HEK293 (cell line): ENCODE measurements around the gene ADAMTSL2.

Experiments used
- CTCF ChIA-PET: fragments of 350-600 bp; formaldehyde crosslinking; extraction: SDS; loops from one replicate; lab custom pipeline; 2021; ENCODE audit warnings: antibody characterized with exemption; lab: Yijun Ruan, JAX
- POLR2A ChIA-PET: fragments of 300-600 bp; formaldehyde crosslinking; extraction: SDS; loops from one replicate; lab custom pipeline; 2020; ENCODE audit warnings: antibody characterized with exemption, inconsistent platforms; lab: Yijun Ruan, JAX
- H3K27ac ChIP-seq: fragments of 200-500 bp; sonication (Bioruptor generic); 2 replicates; pipeline ENCODE4 v1.5.1; 2014; ENCODE audit warnings: low read depth, low read length, control low read depth, inconsistent platforms; ENCODE audit errors: extremely low read depth
- H3K36me3 ChIP-seq, 2 experiments: fragments of 200-500 bp in 1 of 2; sonication (Bioruptor generic) in 1 of 2; 1 replicate in 1 of 2; 2 replicates in 1 of 2; pipeline ENCODE4 v1.5.1; 2014 to 2017; ENCODE audit warnings: inconsistent platforms in 2 of 2, low read length in 2 of 2; ENCODE audit not compliant: control insufficient read depth in 2 of 2, insufficient read depth in 1 of 2
- H3K4me1 ChIP-seq: fragments of 200-500 bp; sonication (Bioruptor generic); 2 replicates; pipeline ENCODE4 v1.5.1; 2014; ENCODE audit warnings: mild to moderate bottlenecking, low read length, inconsistent platforms; ENCODE audit not compliant: control insufficient read depth, insufficient read depth
- H3K4me3 ChIP-seq: 2 replicates; pipeline ENCODE4 v1.5.1; 2011; ENCODE audit warnings: low read depth, mild to moderate bottlenecking, control low read depth, low read length, moderate library complexity
- H3K9me3 ChIP-seq: fragments of 200-500 bp; sonication (Bioruptor generic); 2 replicates; pipeline ENCODE4 v1.5.1; 2014; ENCODE audit warnings: low read depth, low read length, inconsistent platforms; ENCODE audit not compliant: control insufficient read depth, insufficient read depth
- GLIS1 ChIP-seq: fragments of 450-650 bp; formaldehyde crosslinking; IDR thresholded peaks from 2 replicates; pipeline ENCODE4 v1.5.1; 2016; ENCODE audit warnings: missing biosample characterization, missing genetic modification characterization
- HOXD13 ChIP-seq: sonication (generic); formaldehyde crosslinking; IDR thresholded peaks from 2 replicates; pipeline ENCODE4 v1.8.0; 2022; ENCODE audit warnings: missing genetic modification reagents, borderline replicate concordance
- SP7 ChIP-seq: fragments of 450-650 bp; formaldehyde crosslinking; IDR thresholded peaks from 2 replicates; pipeline ENCODE4 v1.5.1; 2016; ENCODE audit warnings: missing biosample characterization, missing genetic modification characterization
- ZBTB20 ChIP-seq: fragments of 450-650 bp; formaldehyde crosslinking; IDR thresholded peaks from 2 replicates; pipeline ENCODE4 v1.5.1; 2016; ENCODE audit warnings: missing biosample characterization, missing genetic modification characterization
- ZBTB8A ChIP-seq: fragments of 450-650 bp; formaldehyde crosslinking; IDR thresholded peaks from 2 replicates; pipeline ENCODE4 v1.5.1; 2016; ENCODE audit warnings: missing biosample characterization, missing genetic modification characterization
- ZFHX2 ChIP-seq: fragments of 450-650 bp; formaldehyde crosslinking; conservative IDR thresholded peaks from 2 replicates; pipeline ENCODE4 v1.5.1; 2016; ENCODE audit warnings: missing biosample characterization, missing genetic modification characterization
- ZIC2 ChIP-seq: fragments of 450-650 bp; formaldehyde crosslinking; IDR thresholded peaks from 2 replicates; pipeline ENCODE4 v1.5.1; 2016; ENCODE audit warnings: missing biosample characterization, missing genetic modification characterization
- ZNF133 ChIP-seq: fragments of 450-650 bp; formaldehyde crosslinking; IDR thresholded peaks from 2 replicates; pipeline ENCODE4 v1.5.1; 2016; ENCODE audit warnings: missing biosample characterization, missing genetic modification characterization
- ZNF169 ChIP-seq: fragments of 450-650 bp; formaldehyde crosslinking; IDR thresholded peaks from 2 replicates; pipeline ENCODE4 v1.5.1; 2016; ENCODE audit warnings: missing biosample characterization, missing genetic modification characterization
- ZNF366 ChIP-seq: fragments of 450-650 bp; formaldehyde crosslinking; conservative IDR thresholded peaks from 2 replicates; pipeline ENCODE4 v1.5.1; 2016; ENCODE audit warnings: missing biosample characterization, missing genetic modification characterization
- ZNF394 ChIP-seq: fragments of 450-650 bp; formaldehyde crosslinking; IDR thresholded peaks from 2 replicates; pipeline ENCODE4 v1.5.1; 2016; ENCODE audit warnings: missing biosample characterization, missing genetic modification characterization, mild to moderate bottlenecking, moderate library complexity, borderline replicate concordance
- ZNF501 ChIP-seq: fragments of 450-650 bp; formaldehyde crosslinking; IDR thresholded peaks from 2 replicates; pipeline ENCODE4 v1.5.1; 2016; ENCODE audit warnings: missing biosample characterization, missing genetic modification characterization
- ZNF596 ChIP-seq: fragments of 450-650 bp; IDR thresholded peaks from 2 replicates; pipeline ENCODE4 v1.5.0; 2018; ENCODE audit warnings: missing biosample characterization, mild to moderate bottlenecking, missing genetic modification characterization, moderate library complexity
- ZNF600 ChIP-seq: fragments of 450-650 bp; formaldehyde crosslinking; IDR thresholded peaks from 2 replicates; pipeline ENCODE4 v1.5.1; 2016; ENCODE audit warnings: missing biosample characterization, missing genetic modification characterization
- ZSCAN30 ChIP-seq: fragments of 450-650 bp; IDR thresholded peaks from 2 replicates; pipeline ENCODE4 v1.5.1; 2018; ENCODE audit warnings: missing biosample characterization, mild to moderate bottlenecking, missing genetic modification characterization, moderate library complexity
- TF ChIP-seq, protein P1 (sequence below): fragments of 450-650 bp; formaldehyde crosslinking; IDR thresholded peaks from 2 replicates; pipeline ENCODE4 v1.5.1; 2016; ENCODE audit warnings: missing biosample characterization, missing genetic modification characterization
- TF ChIP-seq, protein P2 (sequence below): fragments of 450-650 bp; formaldehyde crosslinking; IDR thresholded peaks from 2 replicates; pipeline ENCODE4; 2016; ENCODE audit warnings: missing biosample characterization, missing genetic modification characterization

ADAMTSL2 gene

DNA sequence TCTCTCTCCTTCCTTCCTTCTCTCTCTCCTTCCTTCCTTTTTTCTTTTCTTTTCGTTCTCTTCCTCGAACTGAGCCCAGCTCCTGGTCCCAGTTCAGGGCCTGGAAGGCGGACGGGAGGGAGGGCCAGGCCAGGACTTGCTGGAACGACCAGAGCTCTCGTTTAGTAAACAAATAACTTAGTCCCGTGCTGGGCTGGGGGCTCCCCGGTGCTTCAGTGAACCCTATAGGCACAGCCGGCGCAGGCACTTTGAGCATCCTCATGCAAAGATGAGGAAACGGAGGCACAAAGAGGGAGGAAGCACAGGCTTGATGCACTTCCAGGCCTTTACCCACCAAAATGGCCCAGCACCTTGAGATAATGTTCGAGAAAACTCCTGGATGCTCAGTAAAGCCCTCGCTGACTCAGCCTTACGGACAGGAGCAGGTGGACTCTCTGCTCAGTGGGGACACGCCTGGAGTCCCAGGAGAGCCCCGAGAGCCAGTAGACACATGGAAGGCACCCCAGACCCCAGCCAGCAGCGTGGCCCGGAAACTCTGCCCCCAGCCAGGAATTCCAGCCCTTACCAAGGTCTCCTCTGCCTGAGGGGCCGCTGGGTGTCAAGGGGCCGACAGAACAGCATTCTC, 55.8 kb downstream of the ADAMTSL2 start:
- ChIA-PET CTCF (interaction anchor here (0.6 to 1.7 kb wide), 8 partner anchors 10 to 153 kb away, joined by 3 to 6 read pairs (median 4); partner anchors contain the start of gene ADAMTSL2), POLR2A (no interaction called here)
- TF ChIP-seq ZNF366 (tag by site-specific recombination) = 0 out of 2 replicates have a peak, but pooled peaks have one; percentile 18
- no peak for TF ChIP-seq ZBTB8A (tag by site-specific recombination)
- TF ChIP-seq ZNF600 (tag by site-specific recombination) = no peak
- TF ChIP-seq, all 188 proteins: peak for 1

DNA sequence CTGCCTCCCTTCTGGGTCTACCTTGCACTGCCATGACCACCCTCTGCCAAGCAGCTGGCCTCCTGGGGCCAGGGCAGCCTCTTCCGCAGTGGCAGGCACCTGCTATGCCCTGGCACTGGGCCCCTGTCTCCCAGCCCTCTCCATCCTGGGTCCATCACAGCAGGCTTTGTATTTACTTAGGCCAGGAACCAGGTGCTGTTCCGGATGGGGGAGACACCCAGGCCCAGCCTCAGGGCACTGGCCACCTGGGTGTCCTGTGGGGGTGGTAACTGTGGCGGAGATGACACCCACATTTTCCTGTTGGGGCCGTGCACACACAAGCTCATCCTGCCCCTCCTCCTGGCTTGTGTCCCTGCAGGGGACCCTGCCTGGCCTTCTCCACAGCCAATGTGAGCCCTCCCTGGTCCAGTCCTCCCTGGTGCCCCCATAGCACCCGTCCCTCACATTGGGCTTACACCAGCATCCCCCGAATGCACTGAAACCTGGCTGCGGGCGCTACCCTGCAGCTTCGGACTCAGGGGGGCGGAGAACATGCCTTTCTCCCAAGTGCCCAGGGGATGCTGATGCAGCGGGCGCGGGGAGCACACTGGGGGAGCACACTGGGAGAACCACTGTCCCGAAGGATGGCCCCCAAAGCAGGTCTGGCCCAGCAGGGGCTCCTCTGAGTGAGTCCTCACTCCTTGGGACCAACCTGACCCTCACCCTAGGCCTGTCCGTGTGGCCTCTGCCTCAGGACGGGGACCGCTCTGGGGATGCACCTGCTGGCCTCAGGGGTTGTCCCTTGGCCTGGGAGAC, 56.8 kb downstream of the ADAMTSL2 start:
- no peaks in the 10 kb centered on the region for H3K4me1 ChIP-seq
- H3K36me3 ChIP-seq = no peaks in the 10 kb centered on the region
- ChIA-PET CTCF (interaction anchor here (0.6 to 0.9 kb wide), 2 partner anchors 78 to 152 kb away, joined by 3 read pairs; no protein-coding TSS in a partner anchor), POLR2A (no interaction called here)
- H3K9me3 ChIP-seq = no peaks in the 10 kb centered on the region
- no peak overlapping the region for H3K4me3 ChIP-seq
- H3K27ac ChIP-seq = no peak overlapping the region
- TF ChIP-seq ZNF596 (tag by site-specific recombination) (no peak), ZIC2 (tag by site-specific recombination) (peak; percentile 30; the same call in 1 of the 2 replicates)

More for the DNA sequence above, 55.8 kb downstream of the ADAMTSL2 start:
- peaks cover 3% of the 10 kb centered on the region for H3K4me1 ChIP-seq
- H3K36me3 ChIP-seq = no peaks in the 10 kb centered on the region
- H3K4me3 ChIP-seq = no peak overlapping the region
- no peaks in the 10 kb centered on the region for H3K9me3 ChIP-seq
- no peak overlapping the region for H3K27ac ChIP-seq

DNA sequence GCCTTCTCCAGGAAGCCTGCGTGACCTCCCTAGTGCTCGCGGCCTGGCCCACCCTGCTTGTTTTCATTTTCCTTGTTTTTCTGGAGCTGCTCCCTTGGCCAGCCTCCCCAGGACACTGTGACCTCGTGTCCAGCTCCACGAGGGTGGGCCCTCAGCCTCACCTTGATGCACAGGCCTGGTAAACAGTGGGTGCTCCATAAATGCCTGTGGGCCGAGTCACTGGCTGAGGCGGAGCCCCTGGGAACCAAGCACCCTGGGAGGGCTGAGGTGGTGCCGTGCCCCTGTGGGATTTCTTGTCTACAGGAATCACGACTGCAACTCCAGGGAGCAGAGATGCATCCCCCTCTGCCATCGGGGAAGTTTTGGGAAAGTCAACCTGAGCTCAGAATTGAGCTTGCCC, 57.5 kb downstream of the ADAMTSL2 start:
- Histone ChIP-seq H3K4me1 (no peaks in the 10 kb centered on the region), H3K9me3 (no peaks in the 10 kb centered on the region), H3K27ac (no peak overlapping the region), H3K36me3 (no peaks in the 10 kb centered on the region), H3K4me3 (no peak overlapping the region)
- ChIA-PET POLR2A (no interaction called here), CTCF (interaction anchor here (0.6 kb wide), 1 partner anchor 79 kb away, joined by 3 read pairs; no protein-coding TSS in a partner anchor)
- TF ChIP-seq SP7 (tag by site-specific recombination) (no peak), ZSCAN30 (tag by site-specific recombination) (no peak), ZIC2 (tag by site-specific recombination) (0 out of 2 replicates have a peak, but pooled peaks have one; percentile 20)

DNA sequence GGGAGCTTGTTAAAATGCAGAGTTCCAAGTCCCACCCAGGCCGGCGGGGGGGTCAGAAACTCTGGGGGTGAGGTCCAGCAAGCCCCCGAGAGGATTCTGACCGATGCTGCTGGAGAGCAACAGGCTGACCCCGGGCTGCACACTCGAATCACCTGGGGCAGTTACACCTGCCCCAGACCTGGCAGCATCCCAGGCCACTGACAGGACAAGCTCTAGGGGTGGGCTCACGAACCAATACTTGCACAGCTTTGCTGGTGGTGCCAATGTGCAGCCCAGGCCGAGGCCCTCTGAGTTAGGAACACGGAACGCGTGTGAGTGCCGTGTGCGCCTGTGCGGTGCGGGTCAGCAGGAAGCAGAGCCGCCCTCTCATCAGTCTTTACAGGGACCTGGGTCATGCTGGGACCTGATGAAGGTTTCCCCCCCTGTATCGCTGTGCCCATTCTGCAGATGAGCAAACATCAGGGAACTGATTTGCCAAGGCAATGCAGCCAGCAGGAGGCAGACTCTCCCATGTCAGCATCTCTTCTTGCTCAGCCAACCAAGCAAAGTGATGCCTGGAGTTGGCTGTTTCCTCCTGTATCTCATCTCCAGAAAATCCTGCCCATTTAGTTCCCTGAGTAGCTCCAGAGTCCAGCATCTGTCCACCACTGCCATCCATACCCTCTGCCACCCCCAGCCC, 58.4 kb downstream of the ADAMTSL2 start:
- TF ChIP-seq ZIC2 (tag by site-specific recombination) (peak; percentile 12; the same call in 1 of the 2 replicates), ZNF394 (no peak)
- Histone ChIP-seq H3K4me1 (no peaks in the 10 kb centered on the region), H3K9me3 (no peaks in the 10 kb centered on the region), H3K4me3 (no peak overlapping the region), H3K36me3 (no peaks in the 10 kb centered on the region), H3K27ac (no peak overlapping the region)
- ChIA-PET POLR2A (no interaction called here), CTCF (interaction anchor here (0.6 to 1.6 kb wide), 2 partner anchors 12 to 93 kb away, joined by 3 to 4 read pairs; no protein-coding TSS in a partner anchor)

DNA sequence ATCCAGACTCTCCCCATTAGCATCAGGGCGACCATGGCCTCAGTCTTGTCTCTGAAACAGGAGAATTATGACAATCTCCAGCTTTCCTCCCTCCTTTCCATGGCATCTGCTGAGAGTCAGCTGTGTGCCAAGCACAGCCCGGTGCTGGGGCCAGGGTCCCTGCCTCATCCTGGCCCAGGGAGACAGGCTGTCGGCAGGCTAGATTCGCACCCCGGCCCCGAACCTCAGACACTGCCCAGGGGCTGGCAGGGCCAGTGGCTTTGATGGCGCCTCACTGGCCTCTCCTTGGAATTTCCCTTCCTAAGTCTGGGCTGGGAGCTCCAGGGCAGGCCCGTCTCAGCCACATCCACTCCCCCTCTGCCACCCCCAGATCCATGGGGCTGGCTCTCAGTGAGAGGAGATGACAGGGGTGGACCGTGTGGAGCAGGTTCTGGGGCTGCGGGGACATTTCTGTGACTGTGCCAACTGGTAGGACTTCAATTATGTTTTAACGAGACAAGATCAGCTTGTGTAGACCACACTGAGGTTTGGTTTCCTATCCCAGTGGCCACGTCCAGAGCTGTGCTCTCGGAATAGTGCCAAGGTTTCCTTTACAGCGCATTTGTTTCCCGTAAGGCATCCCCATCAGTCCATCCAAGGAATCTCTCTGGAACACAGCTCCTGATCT, 59.2 kb downstream of the ADAMTSL2 start:
- Histone ChIP-seq H3K36me3 (no peaks in the 10 kb centered on the region), H3K4me1 (no peaks in the 10 kb centered on the region), H3K9me3 (no peaks in the 10 kb centered on the region), H3K27ac (no peak overlapping the region)
- POLR2A ChIA-PET = no interaction called here
- CTCF ChIA-PET = interaction anchor here (0.6 to 1.6 kb wide), 8 partner anchors 12 to 204 kb away, joined by 3 to 4 read pairs (median 3); no protein-coding TSS in a partner anchor
- TF ChIP-seq, protein P1, sequence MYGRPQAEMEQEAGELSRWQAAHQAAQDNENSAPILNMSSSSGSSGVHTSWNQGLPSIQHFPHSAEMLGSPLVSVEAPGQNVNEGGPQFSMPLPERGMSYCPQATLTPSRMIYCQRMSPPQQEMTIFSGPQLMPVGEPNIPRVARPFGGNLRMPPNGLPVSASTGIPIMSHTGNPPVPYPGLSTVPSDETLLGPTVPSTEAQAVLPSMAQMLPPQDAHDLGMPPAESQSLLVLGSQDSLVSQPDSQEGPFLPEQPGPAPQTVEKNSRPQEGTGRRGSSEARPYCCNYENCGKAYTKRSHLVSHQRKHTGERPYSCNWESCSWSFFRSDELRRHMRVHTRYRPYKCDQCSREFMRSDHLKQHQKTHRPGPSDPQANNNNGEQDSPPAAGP = no peak
- TF ChIP-seq ZNF501 (no peak), ZNF169 (tag by site-specific recombination) (no peak), ZFHX2 (tag by site-specific recombination) (no peak), ZBTB20 (no peak), GLIS1 (tag by site-specific recombination) (no peak), ZNF133 (tag by site-specific recombination) (no peak), HOXD13 (CRISPR knock-in tag) (no peak)
- TF ChIP-seq, protein P2, sequence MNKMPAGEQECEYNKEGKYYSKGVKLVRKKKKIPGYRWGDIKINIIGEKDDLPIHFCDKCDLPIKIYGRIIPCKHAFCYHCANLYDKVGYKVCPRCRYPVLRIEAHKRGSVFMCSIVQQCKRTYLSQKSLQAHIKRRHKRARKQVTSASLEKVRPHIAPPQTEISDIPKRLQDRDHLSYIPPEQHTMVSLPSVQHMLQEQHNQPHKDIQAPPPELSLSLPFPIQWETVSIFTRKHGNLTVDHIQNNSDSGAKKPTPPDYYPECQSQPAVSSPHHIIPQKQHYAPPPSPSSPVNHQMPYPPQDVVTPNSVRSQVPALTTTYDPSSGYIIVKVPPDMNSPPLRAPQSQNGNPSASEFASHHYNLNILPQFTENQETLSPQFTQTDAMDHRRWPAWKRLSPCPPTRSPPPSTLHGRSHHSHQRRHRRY = no peak
- TF ChIP-seq, all 188 proteins: peak for 0
- H3K4me3 ChIP-seq = no peak overlapping the region
